Measurements from ENCODE around the gene ERICH6.

Gene ERICH6

DNA sequence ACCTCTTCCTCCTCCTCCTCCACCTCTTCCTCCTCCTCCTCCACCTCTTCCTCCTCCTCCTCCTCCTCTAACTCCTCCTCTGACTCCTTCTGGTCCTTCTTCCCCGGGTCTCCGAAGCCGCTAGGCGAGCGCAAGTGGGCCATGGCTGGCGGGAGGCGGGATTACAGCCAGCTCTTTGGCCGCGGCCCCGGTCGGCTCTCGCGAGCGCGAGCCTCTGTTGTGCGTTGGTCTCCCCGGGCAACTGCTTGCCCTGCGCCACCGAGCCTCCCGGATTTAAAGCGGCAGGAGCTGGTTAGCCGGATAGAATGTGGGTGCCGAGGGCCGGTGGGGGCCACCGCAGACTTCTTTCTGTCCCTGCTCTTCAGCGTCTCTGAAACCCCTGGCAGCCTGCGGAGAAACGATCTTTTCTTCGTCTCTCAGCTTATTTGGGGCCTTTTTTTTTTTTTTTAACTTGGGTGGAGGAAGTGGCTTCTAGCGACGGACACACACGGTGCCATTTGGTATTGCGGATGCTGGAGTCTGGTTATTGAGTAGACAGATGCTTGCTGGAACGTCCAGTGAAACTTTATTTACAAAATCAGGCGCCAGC is at the start of gene ERICH6:
Gene ERICH6, minus strand, starts transcription at position 165 of the 589 bp plus-strand sequence. Its CDS starts 22 bp downstream, at position 143.
- peak; percentile 48 to 62 for DNase-seq (ENCODE audit: low read depth in 2 of 2)

GRCh38 chr3:150751781-150752263 is 48.1 kb upstream of the ERICH6 start:
- DNase-seq (ENCODE audit: low read depth in 2 of 2): no peak

DNA sequence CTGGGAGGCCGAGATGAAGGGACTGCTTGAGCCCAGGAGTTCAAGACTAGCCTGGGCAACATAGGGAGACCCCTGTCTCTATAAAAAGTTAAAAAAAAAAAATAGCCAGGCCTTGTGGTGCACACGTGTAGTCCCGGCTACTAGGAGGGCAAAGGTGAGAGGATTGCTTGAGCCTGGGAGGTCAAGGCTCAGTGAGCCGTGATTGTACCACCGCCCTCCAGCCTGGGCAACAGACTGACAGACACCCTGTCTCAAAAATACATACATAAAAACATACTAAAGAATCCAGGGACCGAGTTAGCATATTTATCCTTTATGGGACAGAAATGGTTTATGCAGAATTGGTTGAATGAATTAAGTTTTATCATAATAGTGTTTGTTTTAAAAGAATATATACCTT is 45.5 kb upstream of the ERICH6 start:
- no peak for DNase-seq (ENCODE audit: low read depth in 2 of 2)

DNA sequence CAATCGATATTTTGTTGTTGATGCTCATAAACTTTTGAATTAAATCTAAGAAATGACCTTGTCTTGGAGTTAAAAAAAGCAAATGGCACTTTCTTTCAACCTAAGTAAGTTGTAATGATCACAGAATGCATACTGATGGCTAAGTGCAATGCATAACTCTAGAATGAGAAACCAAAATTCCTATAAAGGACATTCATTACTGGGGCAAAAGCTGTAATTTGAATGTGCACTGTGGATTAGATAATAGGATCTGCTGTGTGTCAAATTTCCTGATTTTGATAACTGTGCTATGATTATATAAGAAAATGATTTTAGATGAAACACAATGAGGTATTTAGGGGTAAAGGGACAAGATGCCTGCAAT is 44.9 kb upstream of the ERICH6 start:
- no peak for DNase-seq (ENCODE audit: low read depth in 2 of 2)

GRCh38 chr3:150747886-150748683 is 44.4 kb upstream of the ERICH6 start:
- DNase-seq (ENCODE audit: low read depth in 2 of 2): no peak

DNA sequence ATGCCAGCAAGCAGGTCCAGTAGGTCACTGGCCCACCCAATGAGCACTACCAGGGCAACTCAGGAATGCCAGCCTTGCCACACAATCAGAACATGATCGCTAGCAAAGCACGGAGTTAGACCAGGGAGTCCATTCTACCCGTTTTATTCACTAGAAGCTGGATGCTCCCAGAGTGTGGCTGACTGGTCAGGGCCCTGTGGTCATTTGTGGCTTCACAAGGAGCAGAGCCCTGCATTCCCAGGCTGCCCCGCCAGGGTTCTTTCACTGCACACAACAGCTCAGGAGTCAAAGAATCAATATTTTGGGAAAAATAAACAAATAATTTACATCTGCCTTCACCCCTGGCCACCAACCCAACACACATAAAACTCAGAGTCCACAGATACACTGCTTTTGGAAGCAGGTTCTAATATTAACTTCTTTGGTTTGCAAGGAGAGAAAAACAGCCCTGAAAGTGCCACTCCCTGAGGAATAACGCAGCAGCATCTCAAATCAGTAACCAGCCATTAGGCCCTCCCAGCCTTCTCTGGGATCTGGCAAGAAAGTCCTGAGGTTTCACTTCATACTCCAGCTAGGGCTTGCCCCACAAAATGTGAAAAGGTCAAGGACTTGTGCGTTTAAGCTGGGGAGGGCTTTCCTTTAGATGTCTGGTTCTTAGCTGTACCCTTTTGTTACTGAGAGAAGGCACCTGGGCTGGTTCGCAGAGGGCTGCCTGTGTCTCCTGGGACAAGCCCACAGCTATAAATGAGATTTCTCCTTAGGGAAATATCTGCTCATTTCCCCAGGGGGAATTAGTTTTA is 43.3 kb upstream of the ERICH6 start:
- DNase-seq (ENCODE audit: low read depth in 2 of 2): no peak

DNA sequence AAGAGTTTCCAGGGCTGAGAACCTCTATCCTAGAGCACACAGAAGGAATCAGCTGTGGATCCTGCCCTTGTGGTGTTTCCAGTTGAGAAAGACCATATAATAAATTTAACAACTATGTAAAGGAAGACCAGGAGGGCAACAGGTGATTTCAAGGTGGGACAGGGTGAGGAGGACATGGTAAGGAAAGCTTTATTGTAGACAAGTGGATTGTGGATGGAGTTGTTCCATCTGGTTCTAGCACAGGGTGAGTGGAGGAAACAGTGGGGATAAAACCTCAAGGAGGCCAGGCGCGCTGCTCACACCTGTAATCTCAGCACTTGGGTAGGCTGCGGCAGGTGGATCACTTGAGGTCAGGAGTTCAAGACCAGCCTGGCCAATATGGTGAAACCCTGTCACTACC is 42.1 kb upstream of the ERICH6 start:
- DNase-seq (ENCODE audit: low read depth in 2 of 2): no peak

GRCh38 chr3:150744919-150745211 is 41.1 kb upstream of the ERICH6 start:
- no peak for DNase-seq (ENCODE audit: low read depth in 2 of 2)

GRCh38 chr3:150744041-150744918 is 40.6 kb upstream of the ERICH6 start:
- no peak for DNase-seq (ENCODE audit: low read depth in 2 of 2)

GRCh38 chr3:150743508-150743907 is 39.8 kb upstream of the ERICH6 start:
- DNase-seq (ENCODE audit: low read depth in 2 of 2): no peak

- DNase-seq (ENCODE audit: low read depth in 2 of 2): no peak
Observed at GRCh38 chr3:150742679-150743078, 39.0 kb upstream of the ERICH6 start.

- no peak for DNase-seq (ENCODE audit: low read depth in 2 of 2)
Observed at GRCh38 chr3:150742141-150742523, 38.4 kb upstream of the ERICH6 start.

GRCh38 chr3:150741497-150742140 is 37.9 kb upstream of the ERICH6 start:
- DNase-seq (ENCODE audit: low read depth in 2 of 2): no peak

DNA sequence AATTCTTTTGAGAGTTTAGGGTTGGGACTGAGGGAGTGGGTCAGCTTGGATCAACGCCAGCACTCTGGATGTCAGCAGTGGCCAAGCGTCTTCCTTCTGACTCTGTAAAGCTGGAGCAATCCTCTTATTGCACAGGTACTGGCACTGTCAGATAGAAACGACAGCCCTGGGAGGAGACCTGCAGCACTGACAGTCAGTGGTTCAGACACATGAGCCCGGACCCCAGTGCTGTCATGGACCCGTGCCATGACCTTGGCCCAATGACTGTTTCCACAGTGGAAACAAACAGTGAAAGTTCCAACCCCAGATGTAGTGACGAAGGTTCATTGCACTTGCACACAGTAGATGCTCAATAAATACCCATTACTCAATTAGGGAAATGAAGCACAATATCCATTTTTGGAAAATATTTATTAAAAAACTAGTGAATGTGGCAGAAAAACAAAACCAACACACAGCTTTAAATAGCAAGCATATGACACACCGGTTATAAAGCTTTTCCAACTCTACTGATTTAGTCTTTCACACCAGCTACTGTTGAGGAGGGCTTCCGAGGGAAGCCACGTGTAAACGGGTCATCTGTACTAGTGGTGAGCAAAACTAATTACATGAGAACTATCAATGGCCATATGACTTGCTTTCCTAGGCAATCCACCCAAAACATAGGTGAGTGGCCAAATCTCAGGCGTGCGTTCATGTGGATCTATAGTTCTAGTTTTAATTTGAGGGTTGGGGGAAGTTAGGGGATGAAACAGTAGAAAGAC is 37.2 kb upstream of the ERICH6 start:
- no peak for DNase-seq (ENCODE audit: low read depth in 2 of 2)

DNA sequence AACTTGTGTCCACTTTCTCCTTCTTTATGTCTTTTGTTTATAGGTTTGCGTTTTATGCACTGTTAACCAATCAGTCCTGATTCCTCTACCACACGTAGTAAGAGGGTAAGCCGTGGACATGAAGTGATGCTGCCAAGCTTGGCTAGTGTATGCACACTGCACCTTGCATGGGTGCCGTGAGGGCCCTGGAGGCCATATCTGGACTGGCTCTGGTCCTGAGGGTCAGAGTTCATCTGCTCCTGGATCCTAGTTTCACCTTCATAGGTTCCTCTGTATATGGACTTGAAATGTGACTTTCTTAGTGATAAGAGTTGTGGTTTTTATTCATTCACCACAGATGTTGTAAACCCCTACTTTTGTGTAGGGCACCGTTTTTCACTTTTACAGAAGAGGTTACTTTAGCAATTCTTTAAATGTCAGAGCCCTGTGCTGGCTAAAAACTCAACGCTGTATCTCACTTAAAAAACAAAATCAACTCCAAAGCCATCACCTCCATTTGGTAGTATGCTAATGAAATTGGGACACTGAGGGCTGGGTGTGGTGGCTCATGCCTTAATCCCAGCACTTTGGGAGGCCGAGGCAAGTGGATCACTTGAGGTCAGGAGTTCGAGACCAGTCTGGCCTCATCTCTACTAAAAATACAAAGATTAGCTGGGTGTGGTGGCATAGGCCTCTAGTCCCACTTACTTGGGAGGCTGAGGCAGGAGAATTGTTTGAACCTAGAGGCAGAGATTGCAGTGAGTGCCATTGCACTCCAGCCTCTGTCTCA is 36.3 kb upstream of the ERICH6 start:
- DNase-seq (ENCODE audit: low read depth in 2 of 2): no peak

GRCh38 chr3:150739200-150739863 is 35.6 kb upstream of the ERICH6 start:
- no peak for DNase-seq (ENCODE audit: low read depth in 2 of 2)

DNA sequence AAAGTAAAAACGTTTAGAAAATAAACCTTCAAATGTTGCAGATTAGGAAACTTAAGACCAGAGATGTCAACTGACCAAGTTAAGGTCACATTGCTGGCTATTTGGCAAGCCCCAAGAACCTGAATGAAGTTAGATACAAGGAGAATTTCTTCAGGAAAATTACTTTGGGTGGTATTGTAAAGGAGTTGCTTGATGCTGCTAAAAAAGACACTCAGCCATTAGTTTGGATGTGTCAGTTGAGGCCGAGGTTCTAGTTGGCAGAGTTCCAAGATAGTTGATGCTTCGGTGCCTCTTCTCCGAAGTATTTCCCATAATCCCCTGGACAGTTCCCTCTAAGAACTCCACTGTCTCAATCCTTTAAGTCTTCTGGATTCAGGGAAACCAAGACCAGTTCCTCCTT is 35.0 kb upstream of the ERICH6 start:
- DNase-seq (ENCODE audit: low read depth in 2 of 2): no peak

DNA sequence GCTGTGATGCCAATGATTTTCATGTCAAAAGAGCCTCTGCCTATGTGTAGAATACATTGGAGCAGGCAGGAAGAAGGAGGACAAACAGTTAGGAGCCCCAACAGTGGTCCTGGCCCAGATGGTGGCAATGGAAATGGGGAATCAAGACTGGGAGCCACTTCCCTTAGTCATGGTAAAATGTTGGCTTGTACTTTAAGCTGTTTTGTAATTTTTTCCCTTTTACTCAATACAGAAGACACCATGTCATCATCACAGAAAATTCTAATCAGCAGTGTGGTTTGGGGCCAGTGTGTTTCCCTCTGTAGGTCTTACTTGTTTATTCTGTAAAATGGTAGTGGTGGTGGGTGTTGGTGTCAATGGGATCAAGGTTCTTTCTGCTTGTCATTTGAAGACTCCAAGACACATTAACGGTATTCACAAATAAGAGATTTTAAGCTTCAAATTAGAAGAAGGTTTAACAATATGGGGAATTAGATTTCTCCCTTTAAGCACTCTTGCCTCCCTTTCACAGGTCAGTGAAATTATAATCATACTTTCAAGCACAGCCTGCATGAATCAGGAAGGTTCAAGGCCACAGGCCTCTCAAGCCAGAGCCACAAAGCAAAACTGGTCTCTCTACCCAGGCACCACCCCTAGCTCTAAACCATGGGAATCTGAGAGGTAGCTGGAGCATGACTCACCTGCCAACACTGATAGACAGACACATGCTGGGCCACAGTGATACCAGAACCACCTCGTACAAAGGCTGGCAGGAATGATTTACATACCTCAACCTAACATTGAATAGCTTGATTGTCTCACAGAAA is 34.4 kb upstream of the ERICH6 start:
- DNase-seq (ENCODE audit: low read depth in 2 of 2): no peak
